Measurements from ENCODE around the gene TRAF3IP1.
"Not testable (repeated sequence)": the region's sequence is repeated elsewhere in the genome, so short reads cannot be mapped to it uniquely, and the experiment has no call there.

The TRAF3IP1 gene

GRCh38 chr2:238302751-238303150 is 17.6 kb upstream of the TRAF3IP1 start:
- no peaks in the 10 kb centered on the region for H3K9me3 ChIP-seq (ENCODE audit: control insufficient read depth, low read depth, low read length)
- no peaks in the 10 kb centered on the region for H3K4me1 ChIP-seq (ENCODE audit: control insufficient read depth, low read depth, low read length)
- H3K9ac ChIP-seq (ENCODE audit: low read length) = no peak overlapping the region
- H3K27me3 ChIP-seq (ENCODE audit: control insufficient read depth, insufficient read depth, low read length) = no peaks in the 10 kb centered on the region
- H3K27ac ChIP-seq (ENCODE audit: low read length) = no peak overlapping the region
- H3K4me3 ChIP-seq (ENCODE audit: low read length) = no peak overlapping the region
- no peaks in the 10 kb centered on the region for H3K36me3 ChIP-seq (ENCODE audit: control insufficient read depth, low read depth, low read length)

GRCh38 chr2:238304116-238304515 is 16.2 kb upstream of the TRAF3IP1 start:
- H3K27me3 ChIP-seq (ENCODE audit: control insufficient read depth, insufficient read depth, low read length) = no peaks in the 10 kb centered on the region
- H3K27ac ChIP-seq (ENCODE audit: low read length) = no peak overlapping the region
- no peak overlapping the region for H3K4me3 ChIP-seq (ENCODE audit: low read length)
- no peaks in the 10 kb centered on the region for H3K9me3 ChIP-seq (ENCODE audit: control insufficient read depth, low read depth, low read length)
- H3K9ac ChIP-seq (ENCODE audit: low read length) = no peak overlapping the region
- H3K4me1 ChIP-seq (ENCODE audit: control insufficient read depth, low read depth, low read length) = no peaks in the 10 kb centered on the region
- no peaks in the 10 kb centered on the region for H3K36me3 ChIP-seq (ENCODE audit: control insufficient read depth, low read depth, low read length)

GRCh38 chr2:238305092-238305862 is 15.0 kb upstream of the TRAF3IP1 start:
- Histone ChIP-seq H3K36me3 (ENCODE audit: control insufficient read depth, low read depth, low read length) (no peaks in the 10 kb centered on the region), H3K4me1 (ENCODE audit: control insufficient read depth, low read depth, low read length) (no peaks in the 10 kb centered on the region), H3K27me3 (ENCODE audit: control insufficient read depth, insufficient read depth, low read length) (no peaks in the 10 kb centered on the region), H3K4me3 (ENCODE audit: low read length) (no peak overlapping the region), H3K9me3 (ENCODE audit: control insufficient read depth, low read depth, low read length) (no peaks in the 10 kb centered on the region), H3K27ac (ENCODE audit: low read length) (no peak overlapping the region), H3K9ac (ENCODE audit: low read length) (no peak overlapping the region)

- no peaks in the 10 kb centered on the region for H3K4me1 ChIP-seq (ENCODE audit: control insufficient read depth, low read depth, low read length)
- no peak overlapping the region for H3K4me3 ChIP-seq (ENCODE audit: low read length)
- H3K27ac ChIP-seq (ENCODE audit: low read length) = no peak overlapping the region
- no peaks in the 10 kb centered on the region for H3K36me3 ChIP-seq (ENCODE audit: control insufficient read depth, low read depth, low read length)
- no peak overlapping the region for H3K9ac ChIP-seq (ENCODE audit: low read length)
- H3K27me3 ChIP-seq (ENCODE audit: control insufficient read depth, insufficient read depth, low read length) = no peaks in the 10 kb centered on the region
- H3K9me3 ChIP-seq (ENCODE audit: control insufficient read depth, low read depth, low read length) = no peaks in the 10 kb centered on the region
Observed at GRCh38 chr2:238305965-238306671, 14.2 kb upstream of the TRAF3IP1 start.

GRCh38 chr2:238306672-238306998 is 13.7 kb upstream of the TRAF3IP1 start:
- H3K27me3 ChIP-seq (ENCODE audit: control insufficient read depth, insufficient read depth, low read length) = no peaks in the 10 kb centered on the region
- H3K36me3 ChIP-seq (ENCODE audit: control insufficient read depth, low read depth, low read length) = no peaks in the 10 kb centered on the region
- H3K27ac ChIP-seq (ENCODE audit: low read length) = no peak overlapping the region

GRCh38 chr2:238308177-238308576 is 12.1 kb upstream of the TRAF3IP1 start:
- Histone ChIP-seq H3K9me3 (ENCODE audit: control insufficient read depth, low read depth, low read length) (no peaks in the 10 kb centered on the region), H3K27ac (ENCODE audit: low read length) (no peak overlapping the region), H3K36me3 (ENCODE audit: control insufficient read depth, low read depth, low read length) (no peaks in the 10 kb centered on the region), H3K4me3 (ENCODE audit: low read length) (no peak overlapping the region), H3K9ac (ENCODE audit: low read length) (no peak overlapping the region), H3K27me3 (ENCODE audit: control insufficient read depth, insufficient read depth, low read length) (no peaks in the 10 kb centered on the region), H3K4me1 (ENCODE audit: control insufficient read depth, low read depth, low read length) (no peaks in the 10 kb centered on the region)

More at GRCh38 chr2:238306672-238306998, 13.7 kb upstream of the TRAF3IP1 start:
- Histone ChIP-seq H3K4me1 (ENCODE audit: control insufficient read depth, low read depth, low read length) (no peaks in the 10 kb centered on the region), H3K9ac (ENCODE audit: low read length) (no peak overlapping the region), H3K9me3 (ENCODE audit: control insufficient read depth, low read depth, low read length) (no peaks in the 10 kb centered on the region), H3K4me3 (ENCODE audit: low read length) (no peak overlapping the region)

- not testable (repeated sequence) for H3K9ac ChIP-seq (ENCODE audit: low read length); H3K27me3 ChIP-seq (ENCODE audit: control insufficient read depth, insufficient read depth, low read length); H3K4me1 ChIP-seq (ENCODE audit: control insufficient read depth, low read depth, low read length); H3K4me3 ChIP-seq (ENCODE audit: low read length); H3K27ac ChIP-seq (ENCODE audit: low read length); H3K36me3 ChIP-seq (ENCODE audit: control insufficient read depth, low read depth, low read length); H3K9me3 ChIP-seq (ENCODE audit: control insufficient read depth, low read depth, low read length)
Observed at GRCh38 chr2:238310721-238311120, 9.6 kb upstream of the TRAF3IP1 start.

GRCh38 chr2:238313289-238313990 is 6.9 kb upstream of the TRAF3IP1 start:
- H3K4me1 ChIP-seq (ENCODE audit: control insufficient read depth, low read depth, low read length) = no peaks in the 10 kb centered on the region
- no peaks in the 10 kb centered on the region for H3K36me3 ChIP-seq (ENCODE audit: control insufficient read depth, low read depth, low read length)
- no peak overlapping the region for H3K4me3 ChIP-seq (ENCODE audit: low read length)
- H3K9ac ChIP-seq (ENCODE audit: low read length) = no peak overlapping the region
- no peaks in the 10 kb centered on the region for H3K9me3 ChIP-seq (ENCODE audit: control insufficient read depth, low read depth, low read length)
- H3K27me3 ChIP-seq (ENCODE audit: control insufficient read depth, insufficient read depth, low read length) = peaks cover 4% of the 10 kb centered on the region
- no peak overlapping the region for H3K27ac ChIP-seq (ENCODE audit: low read length)

GRCh38 chr2:238313991-238314350 is 6.3 kb upstream of the TRAF3IP1 start:
- Histone ChIP-seq H3K27ac (ENCODE audit: low read length) (no peak overlapping the region), H3K36me3 (ENCODE audit: control insufficient read depth, low read depth, low read length) (no peaks in the 10 kb centered on the region), H3K9ac (ENCODE audit: low read length) (no peak overlapping the region), H3K27me3 (ENCODE audit: control insufficient read depth, insufficient read depth, low read length) (peaks cover 10% of the 10 kb centered on the region), H3K4me3 (ENCODE audit: low read length) (no peak overlapping the region), H3K9me3 (ENCODE audit: control insufficient read depth, low read depth, low read length) (no peaks in the 10 kb centered on the region), H3K4me1 (ENCODE audit: control insufficient read depth, low read depth, low read length) (no peaks in the 10 kb centered on the region)

- H3K4me1 ChIP-seq (ENCODE audit: control insufficient read depth, low read depth, low read length) = no peaks in the 10 kb centered on the region
- no peak overlapping the region for H3K9ac ChIP-seq (ENCODE audit: low read length)
- H3K36me3 ChIP-seq (ENCODE audit: control insufficient read depth, low read depth, low read length) = no peaks in the 10 kb centered on the region
- H3K9me3 ChIP-seq (ENCODE audit: control insufficient read depth, low read depth, low read length) = no peaks in the 10 kb centered on the region
- H3K27ac ChIP-seq (ENCODE audit: low read length) = no peak overlapping the region
- H3K27me3 ChIP-seq (ENCODE audit: control insufficient read depth, insufficient read depth, low read length) = peaks cover 16% of the 10 kb centered on the region
- no peak overlapping the region for H3K4me3 ChIP-seq (ENCODE audit: low read length)
Observed at GRCh38 chr2:238314576-238314975, 5.7 kb upstream of the TRAF3IP1 start.

- Histone ChIP-seq H3K4me1 (ENCODE audit: control insufficient read depth, low read depth, low read length) (peaks cover 3% of the 10 kb centered on the region), H3K9me3 (ENCODE audit: control insufficient read depth, low read depth, low read length) (no peaks in the 10 kb centered on the region), H3K36me3 (ENCODE audit: control insufficient read depth, low read depth, low read length) (no peaks in the 10 kb centered on the region), H3K4me3 (ENCODE audit: low read length) (no peak overlapping the region), H3K9ac (ENCODE audit: low read length) (no peak overlapping the region), H3K27me3 (ENCODE audit: control insufficient read depth, insufficient read depth, low read length) (peaks cover 19% of the 10 kb centered on the region), H3K27ac (ENCODE audit: low read length) (no peak overlapping the region)
Observed at GRCh38 chr2:238315031-238315595, 5.2 kb upstream of the TRAF3IP1 start.
